Lung (tissue), 12 donors: Measurements from ENCODE around the gene GAPDHS. TPM values are rescaled to one million over a fixed set of nuclear protein-coding genes. Genes with fewer than 3 reads are reported as not detected.

Source experiments
- ATAC-seq: fragments of 200-7000 bp; cut with Tn5 transposase; one replicate; pipeline ENCODE4 v1.9.1; 2020; ENCODE audit warnings: moderate number of reproducible peaks; ENCODE audit not compliant: insufficient read depth, low FRiP score
- DNase-seq, 3 donors: peaks; one replicate each; pipeline ENCODE4 v3.0.0-alpha.2; 2013 to 2017
- H3K27ac ChIP-seq, 2 donors: one replicate each; pipeline ENCODE4 v1.5.1; 2013; ENCODE audit warnings: mild to moderate bottlenecking in 2 of 2, moderate library complexity in 2 of 2, control low read depth in 1 of 2, inconsistent platforms in 1 of 2, low read depth in 1 of 2, low read length in 1 of 2
- H3K27me3 ChIP-seq, 3 donors: one replicate each; pipeline ENCODE4 v1.5.1; 2013; ENCODE audit warnings: low read length in 2 of 3; ENCODE audit not compliant: control insufficient read depth in 3 of 3, insufficient read depth in 3 of 3
- H3K36me3 ChIP-seq, 4 donors: one replicate each; pipeline ENCODE4 v1.5.1; 2013; ENCODE audit warnings: low read length in 4 of 4, mild to moderate bottlenecking in 1 of 4, moderate library complexity in 1 of 4; ENCODE audit not compliant: control insufficient read depth in 4 of 4, insufficient read depth in 4 of 4
- H3K4me1 ChIP-seq, 5 donors: one replicate each; pipeline ENCODE4 v1.5.1; 2013; ENCODE audit warnings: low read length in 5 of 5, mild to moderate bottlenecking in 2 of 5, moderate library complexity in 1 of 5; ENCODE audit not compliant: control insufficient read depth in 5 of 5, insufficient read depth in 5 of 5
- H3K4me3 ChIP-seq: one replicate; pipeline ENCODE4 v1.5.1; 2013; ENCODE audit warnings: mild to moderate bottlenecking, control low read depth, moderate library complexity
- H3K9ac ChIP-seq, 2 donors: one replicate each; pipeline ENCODE4 v1.5.1; 2013; ENCODE audit warnings: low read length in 2 of 2, control low read depth in 1 of 2; ENCODE audit not compliant: insufficient read depth in 1 of 2
- H3K9me3 ChIP-seq, 4 donors: one replicate each; pipeline ENCODE4 v1.5.1; 2013; ENCODE audit warnings: low read length in 3 of 4, mild to moderate bottlenecking in 1 of 4, moderate library complexity in 1 of 4; ENCODE audit not compliant: control insufficient read depth in 4 of 4, insufficient read depth in 3 of 4
- whole genome bisulfite sequencing, 2 donors: extraction: QIAGEN DNeasy Blood & Tissue Kit; methylation state at CpG; one replicate each; pipeline ENCODE4 v1.1.7; 2013; 5-methylcytosine and 5-hydroxymethylcytosine counted together
- polyA plus RNA-seq, 2 donors: library from polyadenylated mRNA; stranded (reverse); fragments of 200-250 nt; gene quantifications; one replicate each; pipeline ENCODE4 v1.2.1, GENCODE V29; 2013
- total RNA-seq, 2 donors: library from RNA; depleted of rRNA in 1 of 2; stranded (reverse); fragments of >200 nt in 1 of 2; gene quantifications; one replicate each; pipeline ENCODE4 v1.2.1, GENCODE V29; 2014 to 2021
- TF ChIP-seq, protein P1 (sequence below): IDR thresholded peaks from 2 replicates; pipeline ENCODE4 v1.5.1; 2012; ENCODE audit warnings: mild to moderate bottlenecking; ENCODE audit errors: control extremely low read depth, extremely low read depth
- donor health status: control.
- donor health status: control.
- donor health status: Bipolar disorder and iron deficiency.
- donor health status: healthy.
- donor health status: DM: yes; HTN: yes; CAD: no.

Gene GAPDHS
- total and polyA plus RNA-seq, 4 donors: not detected

DNA sequence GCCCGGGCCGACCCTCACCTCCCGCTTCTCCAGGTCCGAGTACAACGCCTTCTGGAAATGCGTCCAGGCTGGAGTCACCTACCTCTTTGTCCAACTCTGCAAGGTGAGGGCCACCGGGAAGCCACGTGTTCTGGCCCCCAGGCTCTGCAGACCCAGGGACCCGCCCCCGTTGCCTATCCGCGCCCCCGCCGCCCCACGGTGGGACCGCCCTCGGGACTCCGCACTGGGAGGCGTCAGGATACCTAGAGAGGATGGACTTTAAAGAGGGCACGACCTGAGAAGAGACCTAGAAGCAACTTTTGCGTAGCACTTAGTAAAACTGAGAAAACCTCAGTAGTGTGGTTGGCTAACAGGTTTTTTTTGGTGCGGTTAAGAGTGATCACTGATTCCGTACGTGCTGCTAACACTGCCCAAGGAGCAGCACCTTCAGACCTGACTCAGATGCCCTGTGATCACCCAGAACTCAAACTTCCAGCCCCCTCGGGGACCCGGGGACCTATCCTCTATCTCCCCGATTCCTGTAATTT is 12.7 kb downstream of the GAPDHS start:
- peaks cover 6 to 19% (median 13%) of the 10 kb centered on the region in 5 donors for H3K4me1 ChIP-seq
- H3K9me3 ChIP-seq: no peaks in the 10 kb centered on the region
- ATAC-seq (peak; percentile 14), DNase-seq (peak in 2 of 3 donors; percentile 11 to 25)
- peaks cover 0 to 5% (median 2%) of the 10 kb centered on the region in 4 donors for H3K36me3 ChIP-seq
- 1 to 2% methylated on average over 27 of the region's 27 CpGs for WGBS, 2 donors
- H3K27me3 ChIP-seq: no peaks in the 10 kb centered on the region
- peak overlapping the region; percentile 78 to 93 for H3K27ac ChIP-seq
- TF ChIP-seq, protein P1, sequence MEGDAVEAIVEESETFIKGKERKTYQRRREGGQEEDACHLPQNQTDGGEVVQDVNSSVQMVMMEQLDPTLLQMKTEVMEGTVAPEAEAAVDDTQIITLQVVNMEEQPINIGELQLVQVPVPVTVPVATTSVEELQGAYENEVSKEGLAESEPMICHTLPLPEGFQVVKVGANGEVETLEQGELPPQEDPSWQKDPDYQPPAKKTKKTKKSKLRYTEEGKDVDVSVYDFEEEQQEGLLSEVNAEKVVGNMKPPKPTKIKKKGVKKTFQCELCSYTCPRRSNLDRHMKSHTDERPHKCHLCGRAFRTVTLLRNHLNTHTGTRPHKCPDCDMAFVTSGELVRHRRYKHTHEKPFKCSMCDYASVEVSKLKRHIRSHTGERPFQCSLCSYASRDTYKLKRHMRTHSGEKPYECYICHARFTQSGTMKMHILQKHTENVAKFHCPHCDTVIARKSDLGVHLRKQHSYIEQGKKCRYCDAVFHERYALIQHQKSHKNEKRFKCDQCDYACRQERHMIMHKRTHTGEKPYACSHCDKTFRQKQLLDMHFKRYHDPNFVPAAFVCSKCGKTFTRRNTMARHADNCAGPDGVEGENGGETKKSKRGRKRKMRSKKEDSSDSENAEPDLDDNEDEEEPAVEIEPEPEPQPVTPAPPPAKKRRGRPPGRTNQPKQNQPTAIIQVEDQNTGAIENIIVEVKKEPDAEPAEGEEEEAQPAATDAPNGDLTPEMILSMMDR: no peak
- H3K4me3 ChIP-seq: peak overlapping the region; percentile 89
- H3K9ac ChIP-seq: peak overlapping the region; percentile 37 to 82

DNA sequence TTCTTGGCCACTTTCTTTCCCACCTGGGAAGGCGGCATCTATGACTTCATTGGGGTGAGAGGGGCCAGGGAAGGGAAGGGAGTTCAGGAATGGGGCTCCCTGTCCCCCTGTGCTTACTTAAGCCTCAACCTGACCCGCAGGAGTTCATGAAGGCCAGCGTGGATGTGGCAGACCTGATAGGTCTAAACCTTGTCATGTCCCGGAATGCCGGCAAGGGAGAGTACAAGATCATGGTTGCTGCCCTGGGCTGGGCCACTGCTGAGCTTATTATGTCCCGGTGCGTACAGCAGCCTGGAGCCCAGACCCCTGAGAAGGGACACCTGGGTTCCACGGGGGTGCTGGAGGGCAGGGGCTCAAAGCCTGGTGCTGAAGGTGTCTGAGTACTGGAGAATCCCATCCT is 13.3 kb downstream of the GAPDHS start:
- WGBS, 2 donors: 86 to 95% methylated on average over 7 to 8 of the region's 8 CpGs
- Histone ChIP-seq H3K9me3 (no peaks in the 10 kb centered on the region), H3K27me3 (no peaks in the 10 kb centered on the region), H3K27ac (no peak overlapping the region), H3K36me3 (peaks cover 0 to 5% (median 2%) of the 10 kb centered on the region in 4 donors), H3K4me3 (no peak overlapping the region), H3K4me1 (peaks cover 6 to 19% (median 13%) of the 10 kb centered on the region in 5 donors), H3K9ac (peak overlapping the region in 1 of 2 donors; percentile 82)
- DNase-seq (no peak), ATAC-seq (no peak)
- TF ChIP-seq, protein P1: no peak

DNA sequence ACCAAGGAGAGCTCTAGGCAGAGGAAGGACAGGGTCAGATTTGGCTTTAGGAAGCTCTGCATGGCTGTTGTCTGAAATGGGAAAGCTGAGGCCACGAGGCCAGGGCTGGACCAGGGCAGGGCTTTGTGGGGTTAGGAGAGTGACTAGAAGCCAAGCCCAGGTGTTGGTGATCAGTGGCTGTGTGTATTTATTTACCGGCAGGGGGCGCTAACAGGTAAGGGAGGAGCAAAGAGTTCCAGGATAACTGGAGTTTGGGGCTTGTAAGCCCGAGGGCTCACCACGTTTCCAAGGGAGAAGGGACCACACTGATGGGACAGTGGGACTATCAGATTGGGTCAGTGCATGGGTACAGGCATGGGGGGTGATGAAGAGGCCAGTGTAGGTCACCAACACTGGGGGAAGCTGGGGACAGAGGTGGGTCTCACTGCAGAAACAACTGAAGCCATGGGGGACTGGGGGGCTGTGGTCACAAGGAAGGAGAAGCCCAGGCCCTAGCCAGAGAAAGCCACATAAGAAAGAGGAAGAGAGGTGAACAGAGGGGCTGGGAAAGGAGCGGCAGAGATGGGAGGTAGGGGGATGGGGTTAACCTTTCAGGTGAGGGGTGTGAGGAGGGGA is 16.0 kb downstream of the GAPDHS start:
- H3K4me1 ChIP-seq: peaks cover 6 to 16% (median 13%) of the 10 kb centered on the region in 5 donors
- no peak overlapping the region for H3K4me3 ChIP-seq
- H3K9ac ChIP-seq: no peak overlapping the region
- peaks cover 0 to 5% (median 2%) of the 10 kb centered on the region in 4 donors for H3K36me3 ChIP-seq
- DNase-seq (peak; percentile 39 to 69 (median 65)), ATAC-seq (no peak)
- no peaks in the 10 kb centered on the region for H3K27me3 ChIP-seq
- TF ChIP-seq, protein P1: peak; percentile 58
- no peak overlapping the region for H3K27ac ChIP-seq
- 21 to 22% methylated on average over 6 of the region's 6 CpGs for WGBS, 2 donors
- no peaks in the 10 kb centered on the region for H3K9me3 ChIP-seq
